ENCODE results near the gene CXCR5. TPM values are rescaled to one million over a fixed set of nuclear protein-coding genes. Genes with fewer than 3 reads are reported as not detected.

CXCR5 gene
- total and polyA plus RNA-seq, 4 donors: 0.06 to 0.92 TPM; not detected in 2

GRCh38 chr11:118903204-118904015, 19.7 kb downstream of the CXCR5 start:
- TF ChIP-seq SP1 (IDR thresholded peaks at IDR 0.05) (no peak), JUND (IDR thresholded peaks at IDR 0.05) (no peak), RXRA (IDR thresholded peaks at IDR 0.05) (no peak), REST (IDR thresholded peaks at IDR 0.05) (no peak), MAX (IDR thresholded peaks at IDR 0.05) (no peak), ATF3 (IDR thresholded peaks at IDR 0.05) (no peak), ZBTB33 (IDR thresholded peaks at IDR 0.05) (no peak), TAF1 (conservative IDR thresholded peaks at IDR 0.05) (no peak), HNF4G (IDR thresholded peaks at IDR 0.05) (no peak), GABPA (IDR thresholded peaks at IDR 0.05 in 1 of 2, conservative IDR thresholded peaks at IDR 0.05 in 1 of 2) (no peak), HNF4A (conservative IDR thresholded peaks at IDR 0.05) (no peak), RAD21 (IDR thresholded peaks at IDR 0.05) (no peak)
- peaks cover 0 to 13% (median 2%) of the 10 kb centered on the region in 4 donors for H3K4me1 ChIP-seq (ENCODE audit: control insufficient read depth in 4 of 4, insufficient read depth in 4 of 4, low read length in 3 of 4)
- H3K4me3 ChIP-seq (ENCODE audit: low read depth in 1 of 3, low read length in 3 of 3): no peak overlapping the region
- no peaks in the 10 kb centered on the region for H3K9me3 ChIP-seq (ENCODE audit: control insufficient read depth in 4 of 4, low read length in 3 of 4)
- H3K36me3 ChIP-seq (ENCODE audit: control insufficient read depth in 4 of 4, insufficient read depth in 3 of 4, low read depth in 1 of 4, low read length in 3 of 4): peaks cover 7 to 35% (median 16%) of the 10 kb centered on the region in 4 donors
- no peaks in the 10 kb centered on the region for H3K27me3 ChIP-seq (ENCODE audit: control insufficient read depth in 4 of 4, insufficient read depth in 4 of 4, low read length in 3 of 4)
- H3K9ac ChIP-seq (ENCODE audit: low read depth in 1 of 2, low read length in 2 of 2): no peak overlapping the region
- 87% methylated on average over 21 of the region's 21 CpGs for WGBS
- no peak overlapping the region for H3K27ac ChIP-seq (ENCODE audit: low read depth in 1 of 2, low read length in 2 of 2)
- DNase-seq (ENCODE audit: low spot score): no peak

- H3K27me3 ChIP-seq (ENCODE audit: control insufficient read depth in 4 of 4, insufficient read depth in 4 of 4, low read length in 3 of 4): no peaks in the 10 kb centered on the region
- no peak overlapping the region for H3K9ac ChIP-seq (ENCODE audit: low read depth in 1 of 2, low read length in 2 of 2)
- 48% methylated on average over 24 of the region's 24 CpGs for WGBS
- peak; percentile 94 for DNase-seq (ENCODE audit: low spot score)
- no peak overlapping the region for H3K27ac ChIP-seq (ENCODE audit: low read depth in 1 of 2, low read length in 2 of 2)
- H3K4me3 ChIP-seq (ENCODE audit: low read depth in 1 of 3, low read length in 3 of 3): no peak overlapping the region
- no peaks in the 10 kb centered on the region for H3K9me3 ChIP-seq (ENCODE audit: control insufficient read depth in 4 of 4, low read length in 3 of 4)
- H3K4me1 ChIP-seq (ENCODE audit: control insufficient read depth in 4 of 4, insufficient read depth in 4 of 4, low read length in 3 of 4): peaks cover 11 to 41% (median 18%) of the 10 kb centered on the region in 4 donors
- H3K36me3 ChIP-seq (ENCODE audit: control insufficient read depth in 4 of 4, insufficient read depth in 3 of 4, low read depth in 1 of 4, low read length in 3 of 4): peaks cover 4 to 18% (median 7%) of the 10 kb centered on the region in 4 donors
- TF ChIP-seq HNF4G (IDR thresholded peaks at IDR 0.05): no peak
- TF ChIP-seq REST (IDR thresholded peaks at IDR 0.05): no peak
- TF ChIP-seq CTCF (IDR thresholded peaks at IDR 0.05; ENCODE audit: low read depth, low read length, missing input control): peak; percentile 97
- no peak for TF ChIP-seq JUND (IDR thresholded peaks at IDR 0.05)
- TF ChIP-seq RAD21 (IDR thresholded peaks at IDR 0.05): peak; percentile 99
- no peak for TF ChIP-seq FOXA2 (IDR thresholded peaks at IDR 0.05)
- TF ChIP-seq YY1 (IDR thresholded peaks at IDR 0.05): no peak
- TF ChIP-seq EGR1 (IDR thresholded peaks at IDR 0.05; ENCODE audit: low read depth in 2 of 2): no peak
- TF ChIP-seq NR2F2 (IDR thresholded peaks at IDR 0.05): no peak
- TF ChIP-seq HNF4A (conservative IDR thresholded peaks at IDR 0.05): no peak
Observed at GRCh38 chr11:118907051-118908042, 23.7 kb downstream of the CXCR5 start.

Data from liver (tissue), 9 donors.